NAMALWA (cell line): ENCODE data around the gene CUL7.
"Not testable (repeated sequence)": the region's sequence is repeated elsewhere in the genome, so short reads cannot be mapped to it uniquely, and the experiment has no call there.

Experiments used
- DNase-seq: peaks from one replicate; pipeline ENCODE4 v3.0.0-alpha.2; 2015; ENCODE audit warnings: low spot score

The CUL7 gene

GRCh38 chr6:43014434-43014909 is 39.2 kb downstream of the CUL7 start:
- DNase-seq, result peak; percentile 20

DNA sequence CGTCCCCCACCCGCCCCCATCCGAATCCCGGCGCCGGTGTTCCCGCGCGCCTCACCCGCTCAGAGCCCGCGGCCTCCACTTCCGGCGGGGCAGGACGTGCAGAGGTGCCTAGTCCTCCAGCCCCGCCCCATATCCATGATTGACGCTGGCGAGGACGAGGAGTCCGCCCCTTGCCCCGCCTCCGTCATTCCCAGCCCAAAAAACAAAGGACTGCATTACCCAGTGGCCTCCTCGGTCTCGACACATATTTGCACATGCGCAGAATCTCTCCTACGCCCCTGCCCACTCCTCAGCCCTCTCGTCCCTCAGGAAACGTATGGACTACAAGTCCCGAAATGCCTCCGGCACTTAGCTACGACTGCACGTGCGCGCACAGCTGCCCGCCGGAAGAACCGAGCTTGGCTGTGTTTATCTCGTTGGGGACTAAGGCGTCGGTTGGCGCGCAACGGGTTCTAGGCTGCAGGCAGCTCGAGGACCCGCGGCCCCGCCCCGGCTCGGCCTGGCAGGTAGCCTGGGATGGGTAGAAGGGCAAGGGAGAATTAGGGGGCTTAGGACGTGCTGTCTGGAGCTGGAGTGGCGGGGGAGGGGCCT is 39.7 kb downstream of the CUL7 start, which contains the start of the genes KLHDC3 and MEA1:
Gene KLHDC3 (plus strand): TSS at position 407 of the 591 bp plus-strand sequence. CDS start 2,944 bp downstream, outside the sequence.
Gene MEA1 (minus strand): TSS at position 104 of the 591 bp plus-strand sequence. CDS start 133 bp downstream, outside the sequence.
- peak; percentile 100 for DNase-seq

DNA sequence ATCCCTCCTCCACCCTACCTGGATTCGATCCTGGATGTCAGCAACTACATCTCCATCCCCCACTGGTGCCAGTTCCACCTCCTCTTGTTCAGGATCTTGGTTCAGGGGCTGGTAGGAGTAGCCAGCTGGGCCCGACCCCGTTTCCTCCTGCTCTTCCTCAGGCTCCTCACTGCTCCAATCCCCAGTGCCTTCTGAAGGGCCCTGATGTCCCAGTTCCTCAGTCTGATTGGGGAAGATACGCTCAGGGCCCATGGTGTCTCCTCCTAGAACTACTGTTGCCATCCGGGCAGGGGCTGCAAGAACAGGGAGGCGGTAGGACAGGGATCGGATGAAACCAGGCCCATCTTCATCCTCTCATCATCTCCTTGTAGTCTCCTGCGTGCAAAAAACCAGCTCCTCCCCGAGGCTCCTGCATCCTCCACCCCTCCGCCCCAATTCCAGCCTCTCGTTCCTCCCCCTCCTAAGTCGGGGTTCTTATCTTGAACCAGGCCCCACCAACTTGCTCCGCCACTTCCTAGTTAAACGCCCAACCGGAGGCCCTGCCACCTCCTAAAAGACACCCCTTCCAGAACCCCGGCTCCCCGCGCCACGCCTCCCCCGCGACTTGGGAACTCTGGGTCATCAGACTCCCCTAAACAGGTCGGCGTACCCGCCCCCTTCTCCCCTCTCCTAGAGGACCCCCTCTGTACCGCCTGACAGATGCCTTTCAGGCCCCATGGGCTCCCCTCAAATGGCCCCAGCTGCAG is 40.4 kb downstream of the CUL7 start:
- peak; percentile 22 for DNase-seq

DNA sequence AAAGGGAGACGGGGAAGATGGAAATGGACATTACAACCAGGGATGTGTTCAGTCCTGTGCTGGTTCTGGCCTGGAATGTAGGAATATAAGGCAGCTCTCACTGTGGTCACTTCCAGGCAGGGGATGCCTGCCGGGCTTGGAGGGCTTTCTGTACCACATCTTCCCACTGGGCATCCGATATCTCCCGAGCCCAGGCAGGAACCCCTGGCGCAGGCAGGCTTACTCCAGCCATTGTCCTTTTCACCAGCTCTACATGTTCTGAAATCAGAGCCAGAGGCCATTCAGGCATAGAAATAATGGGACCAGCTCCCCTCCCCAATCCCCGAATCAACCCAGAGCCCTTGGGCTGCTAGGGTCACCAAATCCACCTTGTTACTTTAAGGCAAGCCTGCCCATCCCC is 41.3 kb downstream of the CUL7 start:
- DNase-seq, result no peak

DNA sequence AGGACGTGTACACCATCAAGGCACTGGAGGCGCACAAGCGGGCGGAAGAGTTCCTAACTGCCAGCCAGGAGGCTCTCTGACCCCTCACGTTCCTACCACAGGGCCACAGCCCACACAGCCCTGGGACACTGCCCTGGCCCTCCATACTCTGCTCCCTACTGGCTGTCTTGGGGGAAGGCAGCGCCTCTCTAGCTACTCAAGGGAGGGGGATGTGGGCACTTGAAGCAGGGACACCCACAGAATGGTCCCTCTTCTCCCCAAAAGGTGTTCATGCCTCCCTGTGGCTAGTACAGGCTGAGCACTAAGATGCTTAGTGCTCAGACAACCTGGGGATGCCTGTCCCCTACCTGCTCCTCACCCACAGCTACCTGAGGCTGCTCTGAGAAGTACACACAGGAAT is 42.4 kb downstream of the CUL7 start:
- DNase-seq, result no peak

GRCh38 chr6:43009124-43009523 is 44.5 kb downstream of the CUL7 start:
- DNase-seq, result peak; percentile 80

DNA sequence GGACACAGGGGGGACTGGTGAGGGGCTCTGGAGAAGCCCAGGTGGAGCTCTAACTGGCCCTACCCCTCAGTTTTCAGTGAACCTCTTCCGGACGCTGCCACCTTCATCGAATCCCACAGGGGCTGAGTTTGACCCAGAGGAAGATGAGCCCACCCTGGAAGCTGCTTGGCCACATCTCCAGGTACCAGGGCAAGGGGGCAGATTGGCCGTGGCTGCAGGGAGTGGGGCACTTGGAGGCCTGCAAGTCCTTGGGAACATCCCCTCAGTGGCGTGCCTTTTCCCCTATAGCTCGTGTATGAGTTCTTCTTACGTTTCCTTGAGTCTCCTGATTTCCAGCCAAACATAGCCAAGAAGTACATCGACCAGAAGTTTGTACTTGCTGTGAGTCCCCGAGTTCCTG is 46.5 kb downstream of the CUL7 start:
- no peak for DNase-seq

DNA sequence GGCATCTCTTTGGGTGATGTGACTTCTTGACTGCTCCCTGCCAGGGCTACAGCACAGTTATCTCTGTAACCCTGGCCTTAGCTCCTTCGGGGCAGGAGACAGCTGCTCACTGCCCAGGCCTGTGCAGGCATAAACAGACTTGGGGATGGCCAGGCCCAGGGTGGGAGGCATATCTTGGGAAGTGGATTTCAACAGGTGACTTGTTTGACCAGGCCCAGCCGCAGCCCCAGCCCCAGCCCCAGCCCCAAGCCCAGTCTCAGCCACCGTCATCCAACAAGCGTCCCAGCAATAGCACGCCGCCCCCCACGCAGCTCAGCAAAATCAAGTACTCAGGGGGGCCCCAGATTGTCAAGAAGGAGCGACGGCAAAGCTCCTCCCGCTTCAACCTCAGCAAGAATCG is 47.4 kb downstream of the CUL7 start:
- DNase-seq, result no peak

- no peak for DNase-seq
These were observed 47.8 kb downstream of the CUL7 start for GRCh38 chr6:43005844-43006243.

DNA sequence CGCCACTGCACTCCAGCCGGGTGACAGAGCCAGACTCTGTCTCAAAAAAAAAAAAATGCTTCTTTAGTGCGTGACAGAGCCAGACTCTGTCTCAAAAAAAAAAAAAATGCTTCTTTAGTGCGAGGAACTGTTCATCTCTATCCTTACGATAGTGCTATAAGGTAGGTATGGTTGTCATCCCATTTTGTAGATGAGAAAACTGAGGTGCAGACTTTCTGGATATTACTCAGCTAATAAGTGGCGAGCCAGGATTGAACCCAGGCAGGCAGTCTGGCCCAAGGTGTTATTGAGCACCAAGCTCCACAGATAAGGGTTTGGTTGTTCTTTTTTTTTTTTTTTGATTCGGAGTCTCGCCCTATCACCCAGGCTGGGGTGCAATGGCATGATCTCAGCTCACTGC is 51.8 kb downstream of the CUL7 start:
- no peak for DNase-seq

DNA sequence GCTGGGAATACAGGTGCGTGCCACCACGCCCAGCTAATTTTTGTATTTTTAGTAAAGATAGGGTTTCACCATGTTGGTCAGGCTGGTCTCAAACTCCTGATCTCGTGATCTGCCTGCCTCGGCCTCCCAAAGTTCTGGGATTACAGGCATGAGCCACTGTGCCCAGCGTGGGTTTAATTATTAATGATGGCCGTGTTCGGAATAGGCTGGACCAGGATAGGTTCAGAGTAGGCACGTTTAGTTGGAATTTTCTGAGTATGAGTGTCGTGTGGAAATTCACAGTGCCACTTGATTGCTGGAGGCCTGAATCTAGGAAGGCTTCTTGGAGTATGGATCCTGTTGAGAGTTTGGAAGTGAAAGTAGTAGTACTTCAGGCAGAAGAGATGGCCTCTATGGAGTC is 55.4 kb downstream of the CUL7 start:
- not testable (repeated sequence) for DNase-seq

- DNase-seq, result no peak
These were observed 57.1 kb downstream of the CUL7 start for GRCh38 chr6:42996513-42996912.

GRCh38 chr6:42993445-42993844 is 60.2 kb downstream of the CUL7 start:
- DNase-seq, result no peak

GRCh38 chr6:42989923-42990322 is 63.7 kb downstream of the CUL7 start:
- no peak for DNase-seq

DNA sequence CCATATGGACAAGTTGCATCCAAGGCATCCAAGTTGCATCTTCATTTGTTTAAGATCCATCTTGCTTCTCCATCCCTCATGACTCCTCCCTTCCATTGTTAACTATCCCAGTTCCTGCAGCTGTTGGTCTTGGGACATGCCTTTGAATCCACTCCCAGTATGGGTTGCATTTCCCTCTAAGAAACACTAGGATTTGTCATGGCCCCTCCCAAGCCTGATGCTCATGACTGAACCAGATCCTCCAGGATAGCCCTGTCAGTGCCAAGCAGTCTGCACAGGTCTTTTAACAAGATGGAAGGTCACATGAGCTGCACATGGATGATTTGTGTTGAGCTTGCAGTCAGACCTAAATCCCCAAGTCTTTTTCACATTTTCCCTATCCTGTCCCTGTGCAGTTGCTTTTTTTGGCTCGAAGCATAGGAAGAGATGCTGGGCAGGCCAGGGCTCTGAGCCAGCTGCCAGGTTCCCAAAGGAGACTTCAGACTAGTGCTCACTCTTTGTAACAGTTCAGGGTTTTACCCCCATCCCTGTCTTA is 65.1 kb downstream of the CUL7 start:
- DNase-seq, result no peak
